ENCODE data around the gene TTYH2. TPM values are rescaled to one million over a fixed set of nuclear protein-coding genes. Genes with fewer than 3 reads are reported as not detected.

TTYH2 gene
- total RNA-seq, 1 donor from 2014 or later, result 1.2 TPM

- DNase-seq (ENCODE audit: low spot score), result no peak
Observed at GRCh38 chr17:74214484-74215341, 1.3 kb downstream of the TTYH2 start.

- DNase-seq (ENCODE audit: low spot score), result no peak
Observed at GRCh38 chr17:74215342-74215727, 2.0 kb downstream of the TTYH2 start.

GRCh38 chr17:74216505-74216904, 3.1 kb downstream of the TTYH2 start:
- no peak for DNase-seq (ENCODE audit: low spot score)

- no peak for DNase-seq (ENCODE audit: low spot score)
Observed at GRCh38 chr17:74217037-74217730, 3.8 kb downstream of the TTYH2 start.

DNA sequence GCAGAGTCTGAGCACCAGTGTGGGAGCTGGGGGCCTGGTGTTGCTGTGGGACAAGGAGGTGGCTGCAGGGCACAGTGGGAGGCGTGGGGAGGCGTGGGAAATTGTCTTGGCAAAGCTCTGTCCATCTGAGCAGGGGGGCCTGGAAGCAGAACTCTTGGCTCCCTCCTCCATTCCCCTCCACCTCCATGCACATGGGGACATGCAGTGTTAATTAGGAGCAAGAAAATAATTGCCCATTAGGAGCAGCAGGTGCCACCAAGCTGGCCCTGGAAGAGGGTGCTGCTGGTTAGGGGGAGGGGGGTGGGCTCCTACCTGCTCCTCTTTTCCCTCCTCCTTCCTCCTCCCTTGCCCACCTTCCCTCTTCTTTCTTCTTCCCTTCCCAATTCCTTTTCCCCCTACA, 4.5 kb downstream of the TTYH2 start:
- no peak for DNase-seq (ENCODE audit: low spot score)

GRCh38 chr17:74218436-74218835, 5.1 kb downstream of the TTYH2 start:
- DNase-seq (ENCODE audit: low spot score), result peak; percentile 52

- DNase-seq (ENCODE audit: low spot score), result no peak
Observed at GRCh38 chr17:74219576-74220133, 6.3 kb downstream of the TTYH2 start.

DNA sequence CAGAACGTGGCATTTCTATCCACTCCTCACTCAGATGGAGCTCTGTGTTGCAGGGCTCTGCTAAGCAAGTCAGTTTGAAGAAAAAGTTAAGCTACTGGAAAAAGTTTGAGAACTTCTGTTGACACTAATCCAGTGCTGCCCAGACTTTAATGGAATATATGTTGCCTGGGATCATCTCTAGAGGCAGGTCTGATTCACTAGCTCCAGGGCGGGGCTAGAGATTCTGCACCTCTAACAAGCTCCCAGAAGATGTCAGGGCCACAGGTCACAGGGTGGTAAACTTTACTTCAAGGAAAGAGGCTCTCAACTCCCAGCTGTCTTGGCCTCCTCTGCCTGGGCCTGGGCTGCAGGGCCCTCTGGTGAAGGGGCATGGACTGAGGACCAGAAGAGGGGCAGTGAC, 6.8 kb downstream of the TTYH2 start:
- peak; percentile 88 for DNase-seq (ENCODE audit: low spot score)

DNA sequence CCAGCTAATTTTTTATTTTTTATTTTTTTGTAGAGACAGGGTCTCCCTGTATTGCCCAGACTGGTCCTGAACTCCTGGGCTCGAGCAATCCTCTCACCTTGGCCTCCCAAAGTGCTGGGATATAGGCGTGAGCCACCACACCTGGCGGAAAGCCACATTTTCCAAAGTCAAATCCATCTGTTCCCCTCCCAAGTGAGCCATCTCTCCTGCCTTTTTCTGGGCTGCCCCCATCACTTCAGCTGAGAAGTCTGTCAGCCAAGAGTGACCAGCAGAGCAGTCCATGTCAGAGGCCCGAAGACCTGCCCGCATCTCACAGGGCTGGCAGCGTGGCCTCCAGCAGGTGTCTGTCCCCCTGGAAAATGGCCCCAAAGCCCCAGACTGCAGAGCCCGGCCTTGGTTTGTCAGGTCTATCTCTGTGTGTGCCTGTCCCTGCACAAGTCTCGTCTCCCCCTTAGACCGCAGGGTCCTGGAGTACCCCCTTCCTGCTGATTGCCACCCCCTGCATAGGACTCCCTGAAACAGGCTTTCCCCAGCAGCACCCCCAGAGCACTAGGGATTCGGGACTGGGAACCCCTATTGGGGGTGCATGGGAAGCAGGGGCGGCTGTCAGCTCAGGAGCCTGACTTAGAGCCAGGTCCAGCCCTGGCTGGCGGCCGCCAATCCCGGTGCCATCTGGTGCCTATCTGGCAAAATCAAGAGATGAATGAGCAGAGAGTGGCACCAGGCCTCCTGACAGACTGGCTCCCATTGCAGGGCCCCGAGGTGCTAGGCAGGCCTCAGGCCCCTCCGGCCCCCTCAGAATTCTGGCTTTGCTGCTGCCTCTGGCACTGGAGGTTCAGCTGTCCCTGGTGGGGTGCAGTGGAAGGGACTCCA, 7.8 kb downstream of the TTYH2 start:
- no peak for DNase-seq (ENCODE audit: low spot score)

- no peak for DNase-seq (ENCODE audit: low spot score)
Observed at GRCh38 chr17:74222399-74222798, 9.0 kb downstream of the TTYH2 start.

DNA sequence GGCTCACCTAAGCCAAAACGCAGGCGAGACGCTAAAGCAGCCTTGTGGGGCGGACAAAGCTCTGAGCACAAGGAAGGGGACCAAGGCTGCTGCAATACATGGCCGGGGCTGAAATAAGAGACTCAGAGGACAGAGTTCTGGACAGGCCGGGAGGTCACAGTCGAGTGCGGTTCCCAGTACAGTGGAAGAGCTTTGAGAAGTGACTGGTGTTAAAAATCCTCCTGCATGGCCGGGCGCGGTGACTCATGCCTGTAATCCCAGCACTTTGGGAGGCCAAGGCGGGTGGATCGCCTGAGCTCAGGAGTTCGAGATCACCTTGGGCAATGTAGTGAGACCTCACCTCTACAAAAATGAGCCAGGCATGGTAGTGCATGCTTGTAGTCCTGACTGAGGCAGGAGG, 10.5 kb downstream of the TTYH2 start:
- no peak for DNase-seq (ENCODE audit: low spot score)

DNA sequence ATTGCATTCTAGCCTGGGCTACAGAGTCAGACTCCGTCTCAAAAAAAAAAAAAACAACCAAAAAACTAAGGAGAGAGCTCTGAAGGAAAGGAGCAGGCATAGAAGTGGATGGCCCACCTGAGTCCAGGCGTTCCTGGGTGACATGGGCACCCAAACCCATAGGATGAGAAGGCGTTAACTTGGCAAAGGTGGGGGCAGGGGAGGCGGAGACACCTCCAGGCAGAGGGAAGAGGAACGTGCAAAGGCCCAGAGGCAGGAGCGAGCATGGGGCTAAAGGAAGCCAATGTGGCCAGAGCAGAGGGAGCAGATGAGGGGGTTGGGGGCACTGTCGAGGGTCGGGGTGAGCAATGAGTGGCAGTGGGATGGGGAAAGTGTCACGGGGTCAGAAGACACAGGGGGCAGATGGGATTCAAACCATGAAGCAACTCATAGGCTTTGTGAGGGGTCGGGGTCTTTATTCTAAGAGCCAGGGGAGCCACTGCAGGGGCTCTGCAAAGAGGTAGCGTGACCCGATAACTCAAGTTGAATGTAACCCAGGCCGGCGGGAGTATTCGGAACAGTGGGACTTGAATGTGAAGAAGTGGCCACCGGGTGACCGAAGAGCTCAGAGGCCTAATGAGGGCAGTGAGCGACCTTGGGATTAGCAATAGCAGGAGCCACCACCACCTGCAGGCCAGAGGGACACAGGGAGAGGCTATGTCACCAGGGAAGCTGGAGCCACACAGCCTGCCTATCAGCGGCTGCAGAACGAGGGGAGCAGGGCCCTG, 11.8 kb downstream of the TTYH2 start:
- DNase-seq (ENCODE audit: low spot score), result no peak

DNA sequence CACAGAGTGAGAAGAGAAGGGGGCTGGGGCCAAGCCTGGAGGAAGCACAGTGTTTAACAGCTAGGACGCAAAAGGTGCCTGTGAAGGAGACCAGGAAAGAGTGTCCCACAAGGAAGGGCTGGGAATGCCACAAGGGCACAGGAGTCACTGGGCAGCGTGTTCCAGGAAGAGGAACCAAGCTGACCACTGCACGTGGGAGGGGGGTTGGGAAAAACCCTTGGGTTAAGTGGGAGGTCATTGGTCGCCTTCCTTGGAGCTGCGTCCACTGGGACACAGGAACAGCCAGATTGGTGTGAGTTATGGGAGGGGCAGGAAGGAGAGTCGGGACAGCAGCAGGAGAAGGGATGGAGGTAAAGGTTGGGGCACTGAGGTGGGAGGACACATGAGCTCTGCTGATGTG, 12.9 kb downstream of the TTYH2 start:
- DNase-seq (ENCODE audit: low spot score), result no peak

GRCh38 chr17:74227271-74228080, 14.1 kb downstream of the TTYH2 start:
- no peak for DNase-seq (ENCODE audit: low spot score)

DNA sequence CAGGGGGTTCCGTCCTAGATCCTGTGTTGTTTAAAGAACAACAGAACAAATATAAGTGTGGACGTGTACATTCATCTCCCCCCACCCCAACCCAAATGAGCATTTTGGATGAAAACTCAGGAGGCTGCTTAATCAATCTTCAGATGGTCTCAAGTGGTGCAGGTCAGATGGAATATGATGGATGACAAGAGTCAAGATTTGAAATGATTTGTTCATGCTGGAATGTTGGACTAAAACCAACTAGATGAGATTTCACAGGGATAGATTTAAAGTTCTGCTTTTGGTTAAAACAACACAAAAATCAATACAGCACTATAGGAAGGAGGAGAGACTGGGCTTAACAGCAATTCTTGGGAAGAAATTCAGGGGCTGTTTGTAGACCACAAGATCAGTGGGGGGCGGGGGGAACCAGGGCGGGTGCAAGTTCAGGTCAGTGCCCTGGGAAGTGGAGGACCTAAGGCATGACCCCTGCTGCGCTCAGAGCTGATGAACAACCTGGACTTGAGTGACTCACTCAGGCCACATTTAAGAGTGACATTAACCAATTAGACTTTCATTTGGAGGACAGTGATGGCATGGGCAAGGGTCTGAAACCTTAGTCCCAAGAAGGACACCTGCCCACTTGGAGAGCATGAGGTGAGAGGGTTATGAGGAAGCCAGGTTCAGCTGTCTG, 15.1 kb downstream of the TTYH2 start:
- DNase-seq (ENCODE audit: low spot score), result no peak

GRCh38 chr17:74230896-74231295, 17.5 kb downstream of the TTYH2 start:
- DNase-seq (ENCODE audit: low spot score), result no peak

- DNase-seq (ENCODE audit: low spot score), result peak; percentile 58
Observed at GRCh38 chr17:74231928-74232907, 18.8 kb downstream of the TTYH2 start.

- DNase-seq (ENCODE audit: low spot score), result no peak
Observed at GRCh38 chr17:74233937-74234336, 20.6 kb downstream of the TTYH2 start.

All from umbilical cord (tissue), 2 donors.